Fibroblast of lung (primary cell): ENCODE measurements around the gene CCR2. TPM values are rescaled to one million over a fixed set of nuclear protein-coding genes. Genes with fewer than 3 reads are reported as not detected.

Source experiments
- DNase-seq, 2 donors: peaks; one replicate each; pipeline versions ENCODE4 v3.0.0 to v3.0.0-alpha.2; 2010; ENCODE audit warnings: low read depth in 2 of 2
- H2AFZ ChIP-seq: 2 replicates; pipeline ENCODE4 v1.5.1; 2012; ENCODE audit warnings: low read length, control low read depth, inconsistent platforms
- H3K27ac ChIP-seq: 2 replicates; pipeline ENCODE4 v1.5.1; 2011; ENCODE audit warnings: low read length, control low read depth; ENCODE audit not compliant: insufficient read depth
- H3K27me3 ChIP-seq: 2 replicates; pipeline ENCODE4 v1.5.1; 2011; ENCODE audit warnings: mild to moderate bottlenecking, low read length; ENCODE audit not compliant: control insufficient read depth, insufficient read depth
- H3K36me3 ChIP-seq: 2 replicates; pipeline ENCODE4 v1.5.1; 2011; ENCODE audit warnings: low read length; ENCODE audit not compliant: control insufficient read depth, insufficient read depth
- H3K4me1 ChIP-seq: 2 replicates; pipeline ENCODE4 v1.5.1; 2011; ENCODE audit warnings: low read length; ENCODE audit not compliant: control insufficient read depth, insufficient read depth; ENCODE audit errors: extremely low read depth
- H3K4me2 ChIP-seq: 2 replicates; pipeline ENCODE4 v1.5.1; 2011; ENCODE audit warnings: low read length, control low read depth; ENCODE audit not compliant: insufficient read depth; ENCODE audit errors: extremely low read depth
- H3K4me3 ChIP-seq, 4 experiments: fragments of 200-600 bp in 1 of 4; sonication (generic) in 1 of 4; replicated peaks in 1 of 4; 2 replicates each; pipeline ENCODE4 v1.5.1; 2011 to 2016; ENCODE audit warnings: low read length in 4 of 4, low read depth in 3 of 4, mild to moderate bottlenecking in 3 of 4, control low read depth in 2 of 4, inconsistent platforms in 1 of 4, mixed read lengths in 1 of 4; ENCODE audit not compliant: insufficient read depth in 1 of 4; ENCODE audit errors: control extremely low read depth in 1 of 4
- H3K79me2 ChIP-seq: 2 replicates; pipeline ENCODE4 v1.5.1; 2012; ENCODE audit warnings: mild to moderate bottlenecking, low read length, inconsistent platforms; ENCODE audit not compliant: control insufficient read depth, insufficient read depth
- H3K9ac ChIP-seq: 2 replicates; pipeline ENCODE4 v1.5.1; 2011; ENCODE audit warnings: mild to moderate bottlenecking, low read length, control low read depth; ENCODE audit not compliant: insufficient read depth
- H3K9me3 ChIP-seq: 2 replicates; pipeline ENCODE4 v1.5.1; 2012; ENCODE audit warnings: low read depth, low read length; ENCODE audit not compliant: control insufficient read depth, insufficient read depth
- H4K20me1 ChIP-seq: 2 replicates; pipeline ENCODE4 v1.5.1; 2011; ENCODE audit warnings: low read length; ENCODE audit not compliant: control insufficient read depth, insufficient read depth; ENCODE audit errors: extremely low read depth
- CTCF ChIP-seq, 2 donors: IDR thresholded peaks in 1 of 2; conservative IDR thresholded peaks in 1 of 2; 1 replicate in 1 of 2; 2 replicates in 1 of 2; pipeline ENCODE4 v1.5.1; 2011 to 2012; ENCODE audit warnings: low read length in 2 of 2, control low read depth in 1 of 2, inconsistent platforms in 1 of 2, low read depth in 1 of 2, mild to moderate bottlenecking in 1 of 2
- EZH2 ChIP-seq: IDR thresholded peaks from 2 replicates; pipeline ENCODE4 v1.5.1; 2012; ENCODE audit warnings: low read length, control low read depth, mild to moderate bottlenecking; ENCODE audit errors: missing control alignments
- polyA plus RNA-seq, 2 donors: library from polyadenylated mRNA; depleted of rRNA in 1 of 2; stranded (reverse) in 1 of 2; unstranded in 1 of 2; fragments of >200 nt; gene quantifications; 2 replicates each; pipeline ENCODE4 v1.2.1, GENCODE V29; 2011 to 2012; ENCODE audit warnings: missing spikeins in 1 of 2
- total RNA-seq: library from RNA; depleted of rRNA; stranded (reverse); fragments of >200 nt; gene quantifications from 2 replicates; pipeline ENCODE4 v1.2.1, GENCODE V29; 2014

CCR2 gene
- total and polyA plus RNA-seq, 2 donors (not counting 1 experiment from before 2014, with no cell fraction given) = under 0.01 TPM; not detected in 1

GRCh38 chr3:46365041-46365440 lies 11.1 kb downstream of the CCR2 start:
- DNase-seq = no peak
- no peaks in the 10 kb centered on the region for H3K9me3 ChIP-seq

GRCh38 chr3:46365737-46366524 lies 12.0 kb downstream of the CCR2 start:
- DNase-seq = no peak
- Histone ChIP-seq H3K4me3 (no peak overlapping the region), H3K9ac (no peak overlapping the region), H3K4me2 (no peak overlapping the region), H3K36me3 (no peaks in the 10 kb centered on the region), H3K9me3 (no peaks in the 10 kb centered on the region), H2AFZ (no peak overlapping the region), H3K27me3 (peaks cover 4% of the 10 kb centered on the region), H3K4me1 (no peaks in the 10 kb centered on the region), H3K27ac (no peak overlapping the region), H4K20me1 (no peaks in the 10 kb centered on the region), H3K79me2 (no peaks in the 10 kb centered on the region)
- TF ChIP-seq CTCF (conservative IDR thresholded peaks at IDR 0.05 in 1 of 2, IDR thresholded peaks at IDR 0.05 in 1 of 2; ENCODE audit: low read depth in 1 of 2, low read length in 2 of 2) = no peak
- no peak for TF ChIP-seq EZH2

More at GRCh38 chr3:46365041-46365440, 11.1 kb downstream of the CCR2 start:
- Histone ChIP-seq H3K4me1 (no peaks in the 10 kb centered on the region), H3K79me2 (no peaks in the 10 kb centered on the region), H3K4me2 (no peak overlapping the region), H4K20me1 (no peaks in the 10 kb centered on the region), H3K9ac (no peak overlapping the region), H3K27ac (no peak overlapping the region), H3K36me3 (no peaks in the 10 kb centered on the region), H3K27me3 (peaks cover 4% of the 10 kb centered on the region), H3K4me3 (no peak overlapping the region), H2AFZ (no peak overlapping the region)
- no peak for TF ChIP-seq CTCF (conservative IDR thresholded peaks at IDR 0.05 in 1 of 2, IDR thresholded peaks at IDR 0.05 in 1 of 2; ENCODE audit: low read depth in 1 of 2, low read length in 2 of 2)
- no peak for TF ChIP-seq EZH2

GRCh38 chr3:46367811-46368210 lies 13.9 kb downstream of the CCR2 start:
- Histone ChIP-seq H3K9ac (no peak overlapping the region), H3K36me3 (no peaks in the 10 kb centered on the region), H3K27me3 (peaks cover 7% of the 10 kb centered on the region), H3K27ac (no peak overlapping the region), H3K4me2 (no peak overlapping the region), H3K4me3 (no peak overlapping the region), H4K20me1 (no peaks in the 10 kb centered on the region), H2AFZ (no peak overlapping the region), H3K9me3 (no peaks in the 10 kb centered on the region), H3K79me2 (no peaks in the 10 kb centered on the region), H3K4me1 (no peaks in the 10 kb centered on the region)
- TF ChIP-seq EZH2 (no peak), CTCF (conservative IDR thresholded peaks at IDR 0.05 in 1 of 2, IDR thresholded peaks at IDR 0.05 in 1 of 2; ENCODE audit: low read depth in 1 of 2, low read length in 2 of 2) (no peak)
- DNase-seq = no peak
